HG03565 (cell line): ENCODE data around the gene LGALS3BP.

Experiments
- ATAC-seq: cut with Tn5 transposase; IDR thresholded peaks from one replicate; pipeline ENCODE4 v1.9.1; 2021; ENCODE audit warnings: mild to moderate bottlenecking, moderate library complexity; ENCODE audit not compliant: unreplicated experiment

Gene LGALS3BP

GRCh38 chr17:78986649-78987328 is 7.1 kb upstream of the LGALS3BP start:
- no peak for ATAC-seq

GRCh38 chr17:78986048-78986648 is 6.4 kb upstream of the LGALS3BP start:
- ATAC-seq: no peak

GRCh38 chr17:78985395-78985794 is 5.7 kb upstream of the LGALS3BP start:
- ATAC-seq: no peak

GRCh38 chr17:78981010-78981888 is 1.5 kb upstream of the LGALS3BP start:
- no peak for ATAC-seq

- no peak for ATAC-seq
Measured at GRCh38 chr17:78980624-78980972, 875 bp upstream of the LGALS3BP start.

- ATAC-seq: no peak
Measured at GRCh38 chr17:78977997-78978973, 1.4 kb downstream of the LGALS3BP start.

- ATAC-seq: no peak
Measured at GRCh38 chr17:78977681-78977943, 2.1 kb downstream of the LGALS3BP start.

GRCh38 chr17:78976907-78977680 is 2.6 kb downstream of the LGALS3BP start:
- no peak for ATAC-seq

GRCh38 chr17:78974635-78975591 is 4.8 kb downstream of the LGALS3BP start:
- no peak for ATAC-seq

GRCh38 chr17:78973792-78974520 is 5.8 kb downstream of the LGALS3BP start:
- no peak for ATAC-seq

GRCh38 chr17:78973196-78973595 is 6.5 kb downstream of the LGALS3BP start:
- no peak for ATAC-seq

GRCh38 chr17:78972507-78973105 is 7.1 kb downstream of the LGALS3BP start:
- no peak for ATAC-seq

GRCh38 chr17:78971756-78972506 is 7.8 kb downstream of the LGALS3BP start:
- ATAC-seq: no peak

GRCh38 chr17:78970834-78971755 is 8.6 kb downstream of the LGALS3BP start:
- ATAC-seq: no peak

GRCh38 chr17:78969865-78970264 is 9.9 kb downstream of the LGALS3BP start:
- no peak for ATAC-seq

- ATAC-seq: no peak
Measured at GRCh38 chr17:78967782-78968362, 11.9 kb downstream of the LGALS3BP start.
